ENCODE data around the gene SASH1.

DNA sequence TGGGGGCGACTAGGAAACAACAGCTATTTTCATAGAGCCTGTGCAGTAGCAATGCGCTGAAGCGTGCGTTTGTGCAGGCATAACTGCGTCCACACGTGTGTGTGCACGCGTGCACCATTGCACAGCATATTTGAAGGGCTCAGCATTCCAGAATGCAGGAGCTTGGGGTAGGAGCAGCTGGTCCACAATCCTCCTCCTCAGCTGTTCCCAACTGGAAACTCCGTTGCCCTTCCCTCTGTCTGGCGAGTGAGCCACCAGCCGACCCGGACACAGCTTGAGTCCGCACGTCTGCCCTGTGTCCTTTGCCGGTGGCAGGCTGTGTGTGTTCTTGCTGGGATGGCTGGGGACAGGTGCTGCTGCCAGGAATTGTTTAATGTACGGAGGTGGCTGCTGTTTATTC, 110.2 kb downstream of the SASH1 start:
- TF ChIP-seq, protein P1, sequence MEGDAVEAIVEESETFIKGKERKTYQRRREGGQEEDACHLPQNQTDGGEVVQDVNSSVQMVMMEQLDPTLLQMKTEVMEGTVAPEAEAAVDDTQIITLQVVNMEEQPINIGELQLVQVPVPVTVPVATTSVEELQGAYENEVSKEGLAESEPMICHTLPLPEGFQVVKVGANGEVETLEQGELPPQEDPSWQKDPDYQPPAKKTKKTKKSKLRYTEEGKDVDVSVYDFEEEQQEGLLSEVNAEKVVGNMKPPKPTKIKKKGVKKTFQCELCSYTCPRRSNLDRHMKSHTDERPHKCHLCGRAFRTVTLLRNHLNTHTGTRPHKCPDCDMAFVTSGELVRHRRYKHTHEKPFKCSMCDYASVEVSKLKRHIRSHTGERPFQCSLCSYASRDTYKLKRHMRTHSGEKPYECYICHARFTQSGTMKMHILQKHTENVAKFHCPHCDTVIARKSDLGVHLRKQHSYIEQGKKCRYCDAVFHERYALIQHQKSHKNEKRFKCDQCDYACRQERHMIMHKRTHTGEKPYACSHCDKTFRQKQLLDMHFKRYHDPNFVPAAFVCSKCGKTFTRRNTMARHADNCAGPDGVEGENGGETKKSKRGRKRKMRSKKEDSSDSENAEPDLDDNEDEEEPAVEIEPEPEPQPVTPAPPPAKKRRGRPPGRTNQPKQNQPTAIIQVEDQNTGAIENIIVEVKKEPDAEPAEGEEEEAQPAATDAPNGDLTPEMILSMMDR (conservative IDR thresholded peaks at IDR 0.05; ENCODE audit: low read depth, low read length), result no peak
- TF ChIP-seq EZH2 (IDR thresholded peaks at IDR 0.05; ENCODE audit: low read length, unreplicated experiment), result no peak
- no peak for TF ChIP-seq EZH2phosphoT487 (IDR thresholded peaks at IDR 0.05; ENCODE audit: borderline replicate concordance, low read length)

Measured in PC-3 (cell line).